ENCODE results near the gene PTPA. TPM values are rescaled to one million over a fixed set of nuclear protein-coding genes. Genes with fewer than 3 reads are reported as not detected.
A peak's percentile ranks its signal among the peaks of the same experiment; 100 is the strongest.
"Not testable (repeated sequence)": the region's sequence is repeated elsewhere in the genome, so short reads cannot be mapped to it uniquely, and the experiment has no call there.

Gene PTPA
- total RNA-seq, 1 donor from 2014 or later: 57.9 TPM

GRCh38 chr9:129177791-129178567 is 66.8 kb downstream of the PTPA start, which contains the start of gene IER5L:
IER5L (minus strand) TSS chr9:129178261; CDS start chr9:129178052, 209 bp downstream.
- peak; percentile 95 for DNase-seq

GRCh38 chr9:129178568-129179382 is 67.6 kb downstream of the PTPA start:
- DNase-seq: no peak

GRCh38 chr9:129181246-129181645 is 70.0 kb downstream of the PTPA start:
- DNase-seq: no peak

- DNase-seq: no peak
Measured at GRCh38 chr9:129182122-129182521, 70.9 kb downstream of the PTPA start.

GRCh38 chr9:129182625-129183494 is 71.6 kb downstream of the PTPA start:
- DNase-seq: no peak

GRCh38 chr9:129183495-129184218 is 72.4 kb downstream of the PTPA start:
- no peak for DNase-seq

GRCh38 chr9:129184219-129184524 is 73.0 kb downstream of the PTPA start:
- no peak for DNase-seq

GRCh38 chr9:129184596-129185122 is 73.4 kb downstream of the PTPA start:
- DNase-seq: no peak

GRCh38 chr9:129185402-129185801 is 74.2 kb downstream of the PTPA start:
- DNase-seq: no peak

GRCh38 chr9:129185991-129186390 is 74.8 kb downstream of the PTPA start:
- DNase-seq: no peak

GRCh38 chr9:129187042-129187441 is 75.8 kb downstream of the PTPA start:
- DNase-seq: no peak

GRCh38 chr9:129189971-129190370 is 78.8 kb downstream of the PTPA start:
- not testable (repeated sequence) for DNase-seq

- no peak for DNase-seq
Measured at GRCh38 chr9:129191234-129191633, 80.0 kb downstream of the PTPA start.

GRCh38 chr9:129193655-129194054 is 82.4 kb downstream of the PTPA start:
- no peak for DNase-seq

- DNase-seq: no peak
Measured at GRCh38 chr9:129194221-129194620, 83.0 kb downstream of the PTPA start.

GRCh38 chr9:129195606-129196005 is 84.4 kb downstream of the PTPA start:
- DNase-seq: no peak

GRCh38 chr9:129197045-129197444 is 85.8 kb downstream of the PTPA start:
- DNase-seq: not testable (repeated sequence)

GRCh38 chr9:129197978-129198318 is 86.7 kb downstream of the PTPA start:
- no peak for DNase-seq
